ENCODE measurements around the gene GBE1. TPM values are rescaled to one million over a fixed set of nuclear protein-coding genes. Genes with fewer than 3 reads are reported as not detected.
"Not testable (repeated sequence)": the region's sequence is repeated elsewhere in the genome, so short reads cannot be mapped to it uniquely, and the experiment has no call there.

Gene GBE1
- 10 to 100 TPM; 13.6 to 34.1 (median 30.0) TPM for polyA plus RNA-seq (ENCODE audit: insufficient read length in 4 of 4)

- peak; percentile 81 to 84 (median 82) for DNase-seq (ENCODE audit: low read depth in 4 of 4, low spot score in 3 of 4)
Observed at GRCh38 chr3:81760924-81761903, at the start of gene GBE1. Gene GBE1, minus strand, starts transcription at chr3:81761645. Its CDS starts 128 bp downstream, at chr3:81761517.

- DNase-seq (ENCODE audit: low read depth in 4 of 4, low spot score in 3 of 4): no peak
Observed at GRCh38 chr3:81808900-81809299, 47.5 kb upstream of the GBE1 start.

GRCh38 chr3:81799403-81799802 lies 38.0 kb upstream of the GBE1 start:
- DNase-seq (ENCODE audit: low read depth in 4 of 4, low spot score in 3 of 4): no peak

- no peak for DNase-seq (ENCODE audit: low read depth in 4 of 4, low spot score in 3 of 4)
Observed at GRCh38 chr3:81793410-81793809, 32.0 kb upstream of the GBE1 start.

DNA sequence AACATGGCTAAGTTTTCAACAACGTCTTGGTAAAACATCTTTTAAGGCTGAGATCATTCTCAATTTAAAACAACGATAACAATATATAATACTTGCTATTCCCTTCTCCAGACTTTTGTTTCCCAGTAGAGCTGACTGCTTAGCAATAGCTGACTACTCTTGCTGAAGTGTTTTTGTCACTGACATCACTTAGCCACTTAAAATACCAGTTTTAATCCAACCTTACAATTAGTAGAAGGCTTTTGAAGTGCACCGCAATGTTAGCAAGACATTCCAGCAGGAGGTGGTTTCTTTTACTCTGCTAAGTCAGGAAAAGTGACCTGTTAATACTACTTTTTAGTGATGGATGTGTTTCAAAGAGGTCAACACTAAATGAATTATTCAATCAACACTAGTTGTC lies 28.7 kb upstream of the GBE1 start:
- no peak for DNase-seq (ENCODE audit: low read depth in 4 of 4, low spot score in 3 of 4)

DNA sequence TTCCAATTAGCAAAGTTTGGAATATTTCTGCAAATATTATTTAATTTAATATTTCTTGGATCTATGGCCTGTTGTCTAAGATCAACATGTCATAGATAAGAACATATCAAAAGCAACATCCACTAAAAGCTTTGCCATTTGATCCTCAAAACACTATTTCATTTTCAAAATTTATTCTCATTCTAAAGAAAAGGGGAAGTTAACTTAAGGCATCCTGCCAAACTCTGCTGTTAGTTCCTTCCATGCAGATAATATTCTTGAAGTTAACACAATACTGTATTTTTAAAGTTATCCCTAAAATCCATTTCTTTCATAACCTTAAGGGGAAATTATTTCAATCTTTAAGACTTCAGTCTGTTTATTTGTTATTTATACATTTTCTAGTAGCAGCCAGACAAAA lies 28.2 kb upstream of the GBE1 start:
- DNase-seq (ENCODE audit: low read depth in 4 of 4, low spot score in 3 of 4): no peak

DNA sequence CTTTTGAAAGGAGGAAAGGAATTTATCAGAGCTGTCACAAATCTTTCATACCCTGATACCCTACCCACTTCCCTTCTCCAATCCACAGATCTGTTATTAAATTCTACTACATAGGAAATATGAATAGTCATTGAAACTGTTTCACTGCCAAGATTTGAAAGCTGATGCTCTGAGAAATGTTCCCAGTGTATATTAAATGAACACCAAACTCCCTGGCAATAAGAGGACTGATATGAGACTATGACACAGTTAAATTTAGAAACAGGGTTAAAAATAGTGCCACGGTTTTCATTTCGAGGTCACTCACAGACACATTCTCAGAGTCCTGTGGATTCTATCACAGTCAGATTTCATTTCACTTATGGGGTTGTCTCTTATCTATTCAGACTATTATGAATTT lies 27.2 kb upstream of the GBE1 start:
- DNase-seq (ENCODE audit: low read depth in 4 of 4, low spot score in 3 of 4): no peak

DNA sequence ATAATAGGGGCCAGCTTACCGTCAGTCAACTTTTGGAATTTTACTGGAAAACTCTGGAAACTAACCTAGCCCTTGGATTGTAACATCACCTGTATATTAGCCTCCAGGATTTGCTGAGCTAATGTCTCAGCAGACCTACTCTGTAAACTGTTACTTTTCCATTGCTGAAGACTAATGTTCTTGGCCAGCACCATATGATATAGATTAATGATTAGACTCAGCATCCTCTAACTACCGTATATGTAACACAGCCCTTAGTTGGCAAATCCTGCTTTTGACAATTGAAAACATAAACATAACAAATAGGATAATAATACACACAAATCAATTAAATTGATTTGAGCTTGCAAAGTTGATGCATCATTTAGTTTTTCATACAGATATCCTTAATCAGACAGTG lies 26.6 kb upstream of the GBE1 start:
- DNase-seq (ENCODE audit: low read depth in 4 of 4, low spot score in 3 of 4): no peak

DNA sequence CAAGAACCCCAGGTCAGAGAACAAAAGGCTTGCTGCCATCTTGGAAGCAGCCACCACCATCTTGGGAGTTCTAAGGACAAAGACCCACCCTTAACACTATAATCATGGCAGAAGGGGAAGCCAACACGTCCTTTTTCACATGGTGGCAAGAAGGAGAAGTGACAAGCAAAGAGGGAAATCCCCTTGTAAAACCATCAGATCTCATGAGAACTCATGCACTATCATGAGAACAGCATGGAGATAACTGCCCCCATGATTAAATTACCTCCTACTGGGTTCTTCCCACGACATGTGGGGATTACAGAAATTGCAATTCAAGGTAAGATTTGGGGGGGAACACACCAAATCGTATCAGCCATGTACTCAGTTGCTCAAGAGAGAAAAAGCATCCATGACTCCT lies 21.1 kb upstream of the GBE1 start:
- no peak for DNase-seq (ENCODE audit: low read depth in 4 of 4, low spot score in 3 of 4)

DNA sequence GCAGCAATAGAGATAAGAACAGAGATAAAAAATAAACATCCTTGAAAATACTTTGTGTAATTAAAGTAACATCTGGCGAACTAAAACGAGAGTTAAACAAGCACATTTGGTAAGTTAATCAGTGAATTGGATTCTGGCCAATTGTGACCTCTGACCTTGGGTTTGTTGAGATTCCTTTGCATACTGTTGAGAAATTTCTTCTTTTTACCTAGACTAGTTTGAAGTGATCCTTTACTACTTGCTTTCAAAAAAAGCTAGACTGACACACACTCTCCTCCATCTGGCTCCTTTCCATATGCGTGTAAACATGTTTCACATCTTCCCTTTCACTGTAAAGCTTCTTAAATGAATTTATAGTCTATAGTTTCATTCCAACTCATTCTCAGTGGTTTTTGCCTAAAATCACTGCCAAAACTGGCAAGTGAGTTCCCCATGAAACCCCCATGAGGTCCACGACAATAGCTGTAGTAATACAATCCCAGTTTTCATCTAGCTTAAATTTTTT lies 17.3 kb upstream of the GBE1 start:
- no peak for DNase-seq (ENCODE audit: low read depth in 4 of 4, low spot score in 3 of 4)

DNA sequence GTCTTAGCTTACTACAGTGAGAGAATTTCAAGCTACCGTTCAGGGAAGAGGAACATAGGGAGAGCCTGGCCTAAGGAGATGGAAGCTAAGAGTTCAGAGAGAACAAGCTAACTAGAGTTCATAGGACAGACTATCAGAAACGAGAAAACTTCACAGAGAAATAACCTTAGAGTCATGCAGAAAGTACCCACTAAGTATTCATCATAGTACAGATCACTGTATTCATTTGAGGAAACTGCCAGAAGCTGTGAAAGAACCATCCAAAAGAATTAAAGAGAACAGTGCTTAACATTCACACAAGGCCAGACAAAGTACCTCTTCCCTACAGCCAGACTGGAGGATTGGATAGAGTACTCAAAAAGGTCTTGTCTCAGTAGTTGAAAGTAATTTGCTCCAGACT lies 15.2 kb upstream of the GBE1 start:
- no peak for DNase-seq (ENCODE audit: low read depth in 4 of 4, low spot score in 3 of 4)

DNA sequence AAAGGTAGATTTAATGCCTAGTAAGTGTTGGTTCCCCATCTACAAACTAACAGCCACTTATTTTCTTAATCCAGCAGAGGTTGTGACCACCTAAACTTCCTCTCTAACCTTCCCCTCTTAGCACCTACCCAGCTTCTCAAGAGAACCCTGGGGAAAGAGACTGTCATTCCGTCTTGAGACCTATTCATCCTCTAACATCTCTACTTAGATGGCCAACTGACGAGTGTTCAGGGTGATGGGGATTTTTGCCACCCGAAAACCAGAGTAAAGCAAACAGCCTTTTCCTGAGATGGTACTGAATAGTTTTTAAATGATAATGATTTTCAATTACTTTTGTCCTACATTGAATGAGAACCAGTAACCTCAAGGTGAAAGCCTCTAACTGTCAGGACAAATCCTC lies 9.3 kb upstream of the GBE1 start:
- DNase-seq (ENCODE audit: low read depth in 4 of 4, low spot score in 3 of 4): no peak

- DNase-seq (ENCODE audit: low read depth in 4 of 4, low spot score in 3 of 4): no peak
Observed at GRCh38 chr3:81769299-81769698, 7.9 kb upstream of the GBE1 start.

DNA sequence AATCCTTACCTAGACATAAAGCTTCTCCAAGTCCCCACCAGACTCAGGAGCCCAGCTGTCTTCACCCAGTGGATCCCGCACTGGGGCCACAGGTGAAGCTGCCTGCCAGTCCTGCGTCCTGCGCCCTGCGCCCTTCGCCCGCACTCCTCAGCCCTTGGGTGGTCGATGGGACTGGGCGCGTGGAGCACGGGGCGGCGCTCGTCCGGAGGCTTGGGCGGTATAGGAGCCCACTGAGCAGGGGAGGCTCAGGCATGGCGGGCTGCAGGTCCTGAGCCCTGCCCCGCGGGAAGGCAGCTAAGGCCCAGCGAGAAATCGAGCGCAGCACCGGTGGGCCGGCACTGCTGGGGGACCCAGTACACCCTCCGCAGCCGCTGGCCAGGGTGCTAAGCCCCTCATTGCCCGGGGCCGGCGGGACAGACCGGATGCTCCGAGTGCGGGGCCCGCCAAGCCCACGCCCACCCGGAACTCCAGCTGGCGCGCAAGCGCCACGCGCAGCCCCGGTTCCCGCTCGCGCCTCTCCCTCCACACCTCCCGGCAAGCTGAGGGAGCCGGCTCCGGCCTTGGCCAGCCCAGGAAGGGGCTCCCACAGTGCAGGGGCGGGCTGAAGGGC lies 5.9 kb upstream of the GBE1 start:
- DNase-seq (ENCODE audit: low read depth in 4 of 4, low spot score in 3 of 4): not testable (repeated sequence)

DNA sequence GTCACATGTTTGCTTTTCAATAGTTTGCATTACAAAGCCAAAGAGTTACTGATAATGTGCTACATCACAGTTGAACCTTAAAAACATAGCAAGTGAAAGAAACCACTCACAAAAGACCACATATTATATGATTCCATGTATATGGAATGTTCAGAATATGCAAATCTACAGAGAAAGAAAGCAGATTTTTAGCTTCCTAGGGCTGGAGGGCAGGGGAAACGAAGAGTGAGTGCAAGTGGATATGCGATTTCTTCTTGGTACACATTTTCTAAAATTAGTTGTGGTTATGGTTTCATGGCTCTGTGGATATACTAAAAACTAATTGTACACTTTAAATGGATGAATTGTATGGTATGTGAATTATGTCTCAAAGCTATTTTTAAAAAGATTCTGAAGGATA lies 4.0 kb upstream of the GBE1 start:
- DNase-seq (ENCODE audit: low read depth in 4 of 4, low spot score in 3 of 4): no peak

- no peak for DNase-seq (ENCODE audit: low read depth in 4 of 4, low spot score in 3 of 4)
Observed at GRCh38 chr3:81764665-81765064, 3.2 kb upstream of the GBE1 start.

DNA sequence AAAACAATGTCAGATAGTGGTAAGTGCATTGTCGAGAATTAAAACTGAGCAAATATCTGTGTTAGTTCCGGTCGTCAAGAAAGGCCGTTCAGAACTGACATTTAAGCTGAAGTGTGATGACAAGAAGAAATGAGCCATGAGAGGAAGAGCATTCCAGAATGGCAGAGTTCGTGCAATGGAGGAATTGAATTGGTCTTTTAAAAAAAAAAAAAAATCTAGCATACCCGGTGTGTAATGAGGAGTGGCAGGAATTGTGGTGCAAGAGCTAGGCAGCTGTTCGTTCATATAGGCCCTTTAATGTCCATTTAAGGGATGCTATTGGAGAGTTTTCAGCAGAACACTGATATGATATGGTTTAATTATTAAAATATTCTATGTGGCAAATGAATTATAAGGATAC lies 2.6 kb upstream of the GBE1 start:
- no peak for DNase-seq (ENCODE audit: low read depth in 4 of 4, low spot score in 3 of 4)

- no peak for DNase-seq (ENCODE audit: low read depth in 4 of 4, low spot score in 3 of 4)
Observed at GRCh38 chr3:81763001-81763400, 1.6 kb upstream of the GBE1 start.

- no peak for DNase-seq (ENCODE audit: low read depth in 4 of 4, low spot score in 3 of 4)
Observed at GRCh38 chr3:81761904-81762580, 597 bp upstream of the GBE1 start.

GRCh38 chr3:81760215-81760614 lies 1.2 kb downstream of the GBE1 start:
- no peak for DNase-seq (ENCODE audit: low read depth in 4 of 4, low spot score in 3 of 4)

- DNase-seq (ENCODE audit: low read depth in 4 of 4, low spot score in 3 of 4): not testable (repeated sequence)
Observed at GRCh38 chr3:81758771-81759170, 2.7 kb downstream of the GBE1 start.

Measured in left renal pelvis (tissue), 4 donors.